Erythroblast (primary cell): Measurements from ENCODE around the gene PIP5K1B.

Source experiments
- GATA1 ChIP-seq: IDR thresholded peaks from 2 replicates; pipeline ENCODE4 v1.6.1; 2011; ENCODE audit warnings: low read depth, mild to moderate bottlenecking, control low read depth, low read length, moderate library complexity
- POLR2A ChIP-seq: IDR thresholded peaks from 2 replicates; pipeline ENCODE4 v1.6.1; 2011; ENCODE audit warnings: mild to moderate bottlenecking, low read length

DNA sequence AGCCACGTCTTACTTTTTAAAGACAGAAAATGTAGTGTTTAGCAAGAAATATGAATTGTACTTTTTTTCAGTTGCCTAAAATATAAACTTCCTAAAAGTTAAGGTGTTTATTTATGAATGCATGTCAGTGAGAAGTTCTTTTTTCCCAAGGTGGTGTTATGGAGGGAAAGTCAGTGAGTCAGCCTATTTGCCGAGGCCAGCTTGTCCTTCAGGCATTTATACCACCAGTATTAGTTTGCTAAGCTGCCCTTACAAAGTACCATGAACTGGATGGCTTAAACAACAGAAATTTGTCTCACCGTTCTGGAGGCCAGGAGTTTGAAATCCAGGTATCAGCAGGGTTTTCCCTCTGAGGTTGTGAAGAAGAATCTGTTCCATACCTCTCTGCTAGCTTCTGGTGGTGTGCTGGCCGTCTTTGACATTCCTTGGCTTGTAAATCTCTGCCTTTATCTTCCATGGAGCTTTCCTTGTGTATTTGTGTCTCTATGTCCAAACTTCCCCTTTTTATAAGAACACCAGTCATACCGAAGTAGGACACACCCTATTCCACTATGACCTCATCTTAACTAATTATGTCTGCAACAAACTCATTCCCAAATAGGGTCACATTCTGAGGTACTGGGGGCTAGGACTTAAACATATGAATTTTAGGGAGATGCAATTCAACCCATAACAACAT lies 270.5 kb downstream of the PIP5K1B start:
- TF ChIP-seq POLR2A: peak; percentile 68
- no peak for TF ChIP-seq GATA1
